WERI-Rb-1 (cell line): ENCODE results near the gene STEAP3.

Experiments used
- DNase-seq: peaks from one replicate; pipeline ENCODE4 v3.0.0-alpha.2; 2020
- H3K27ac ChIP-seq: fragments of 250-450 bp; sonication (Bioruptor Pico); 2 replicates; pipeline ENCODE4 v1.5.1; 2020; ENCODE audit warnings: mild to moderate bottlenecking, moderate library complexity
- H3K27me3 ChIP-seq: fragments of 250-450 bp; sonication (Bioruptor Pico); 2 replicates; pipeline ENCODE4 v1.5.1; 2021; ENCODE audit warnings: mild to moderate bottlenecking, low read depth, moderate library complexity; ENCODE audit not compliant: insufficient read depth, severe bottlenecking
- H3K36me3 ChIP-seq: fragments of 250-450 bp; sonication (Bioruptor Pico); 2 replicates; pipeline ENCODE4 v1.5.1; 2020; ENCODE audit warnings: mild to moderate bottlenecking, moderate library complexity
- H3K4me3 ChIP-seq: 2 replicates; pipeline ENCODE4 v1.5.1; 2011; ENCODE audit warnings: low read depth, mild to moderate bottlenecking, control low read depth, low read length
- H3K9me3 ChIP-seq: fragments of 250-450 bp; sonication (Bioruptor Pico); 2 replicates; pipeline ENCODE4 v1.5.1; 2021; ENCODE audit warnings: mild to moderate bottlenecking, moderate library complexity; ENCODE audit not compliant: severe bottlenecking
- CTCF ChIP-seq: IDR thresholded peaks from 2 replicates; pipeline ENCODE4 v1.5.1; 2011; ENCODE audit warnings: low read depth, mild to moderate bottlenecking, control low read depth, inconsistent platforms, low read length

The STEAP3 gene

DNA sequence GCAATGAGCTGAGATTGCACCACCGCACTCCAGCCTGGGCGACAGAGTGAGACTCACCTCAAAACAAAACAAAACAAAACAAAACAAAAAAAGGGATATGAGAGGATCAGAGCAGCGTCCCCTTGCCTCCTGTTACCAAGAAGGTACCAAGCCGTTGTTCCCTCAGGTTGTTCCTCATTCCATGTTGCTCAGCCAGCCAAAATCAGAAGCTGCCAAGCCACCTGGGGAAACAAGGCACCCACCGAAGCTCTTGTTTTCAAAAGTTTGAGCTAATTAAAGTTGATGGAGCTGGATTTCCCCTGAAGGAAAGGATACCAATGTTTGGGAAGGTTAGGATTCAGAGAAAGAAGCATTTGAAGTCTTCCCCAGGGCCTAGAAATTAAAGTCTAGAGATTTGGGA, 21.8 kb upstream of the STEAP3 start:
- Histone ChIP-seq H3K9me3 (no peaks in the 10 kb centered on the region), H3K36me3 (no peaks in the 10 kb centered on the region), H3K27me3 (no peaks in the 10 kb centered on the region), H3K27ac (no peak overlapping the region), H3K4me3 (no peak overlapping the region)
- no peak for DNase-seq
- no peak for TF ChIP-seq CTCF

GRCh38 chr2:119202610-119203310, 20.9 kb upstream of the STEAP3 start:
- Histone ChIP-seq H3K36me3 (no peaks in the 10 kb centered on the region), H3K27me3 (no peaks in the 10 kb centered on the region), H3K4me3 (no peak overlapping the region), H3K27ac (no peak overlapping the region), H3K9me3 (no peaks in the 10 kb centered on the region)
- no peak for DNase-seq
- no peak for TF ChIP-seq CTCF

- Histone ChIP-seq H3K4me3 (no peak overlapping the region), H3K36me3 (no peaks in the 10 kb centered on the region), H3K27me3 (no peaks in the 10 kb centered on the region), H3K27ac (no peak overlapping the region), H3K9me3 (no peaks in the 10 kb centered on the region)
- no peak for TF ChIP-seq CTCF
- DNase-seq: no peak
These were observed 19.1 kb upstream of the STEAP3 start for GRCh38 chr2:119204525-119204924.

GRCh38 chr2:119205001-119205706, 18.5 kb upstream of the STEAP3 start:
- TF ChIP-seq CTCF: no peak
- Histone ChIP-seq H3K27me3 (no peaks in the 10 kb centered on the region), H3K4me3 (no peak overlapping the region), H3K9me3 (no peaks in the 10 kb centered on the region), H3K27ac (no peak overlapping the region), H3K36me3 (no peaks in the 10 kb centered on the region)
- DNase-seq: no peak

- no peak for TF ChIP-seq CTCF
- no peak for DNase-seq
- Histone ChIP-seq H3K27ac (no peak overlapping the region), H3K36me3 (no peaks in the 10 kb centered on the region), H3K4me3 (no peak overlapping the region), H3K9me3 (no peaks in the 10 kb centered on the region), H3K27me3 (no peaks in the 10 kb centered on the region)
These were observed 17.4 kb upstream of the STEAP3 start for GRCh38 chr2:119206201-119206600.

DNA sequence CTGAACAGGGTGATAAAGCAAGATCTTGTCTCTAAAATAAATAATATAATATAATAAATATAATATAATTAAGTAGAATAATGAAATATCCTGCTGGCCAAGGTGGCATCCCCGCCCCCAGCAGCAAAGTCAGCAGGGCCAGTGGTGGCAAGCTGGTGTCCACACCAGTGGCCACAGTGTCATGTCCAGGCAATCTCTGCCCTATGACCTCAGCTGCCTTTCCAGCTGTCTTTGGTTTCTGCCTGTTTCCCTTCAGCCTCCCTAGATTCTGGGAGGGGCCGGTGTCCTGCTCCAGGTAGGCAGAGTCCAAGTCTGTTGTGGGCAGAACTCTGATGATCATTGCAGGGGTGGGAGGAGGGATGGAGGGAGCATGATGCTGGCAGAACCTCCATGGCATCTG, 16.2 kb upstream of the STEAP3 start:
- Histone ChIP-seq H3K9me3 (no peaks in the 10 kb centered on the region), H3K4me3 (no peak overlapping the region), H3K27ac (no peak overlapping the region), H3K27me3 (no peaks in the 10 kb centered on the region), H3K36me3 (no peaks in the 10 kb centered on the region)
- no peak for TF ChIP-seq CTCF
- DNase-seq: no peak
